ENCODE measurements around the gene DCAF8L2.
"Not testable (repeated sequence)": the region's sequence is repeated elsewhere in the genome, so short reads cannot be mapped to it uniquely, and the experiment has no call there.

The DCAF8L2 gene

GRCh38 chrX:27590044-27590443 is at the start of gene DCAF8L2:
Gene DCAF8L2 (plus strand): TSS chrX:27590344. CDS start chrX:27746896, 156,552 bp downstream.
- no peak for DNase-seq

- DNase-seq = not testable (repeated sequence)
These were observed 49.0 kb upstream of the DCAF8L2 start for GRCh38 chrX:27541161-27541560.

- DNase-seq = no peak
These were observed 41.5 kb upstream of the DCAF8L2 start for GRCh38 chrX:27548624-27549023.

- DNase-seq = no peak
These were observed 40.5 kb upstream of the DCAF8L2 start for GRCh38 chrX:27549688-27550087.

- peak; percentile 8 for DNase-seq
These were observed 34.6 kb upstream of the DCAF8L2 start for GRCh38 chrX:27555514-27555913.

- DNase-seq = no peak
These were observed 24.2 kb upstream of the DCAF8L2 start for GRCh38 chrX:27565992-27566391.

- no peak for DNase-seq
These were observed 19.0 kb upstream of the DCAF8L2 start for GRCh38 chrX:27571164-27571563.

- DNase-seq = no peak
These were observed 14.6 kb upstream of the DCAF8L2 start for GRCh38 chrX:27575565-27575964.

GRCh38 chrX:27583976-27584375 is 6.2 kb upstream of the DCAF8L2 start:
- DNase-seq = no peak

- DNase-seq = no peak
These were observed 1.8 kb downstream of the DCAF8L2 start for GRCh38 chrX:27591938-27592337.

- DNase-seq = no peak
These were observed 7.4 kb downstream of the DCAF8L2 start for GRCh38 chrX:27597508-27597907.

GRCh38 chrX:27598312-27598711 is 8.2 kb downstream of the DCAF8L2 start:
- DNase-seq = no peak

GRCh38 chrX:27599928-27600327 is 9.8 kb downstream of the DCAF8L2 start:
- DNase-seq = no peak

GRCh38 chrX:27600686-27601085 is 10.5 kb downstream of the DCAF8L2 start:
- DNase-seq = no peak

- no peak for DNase-seq
These were observed 18.5 kb downstream of the DCAF8L2 start for GRCh38 chrX:27608671-27609070.

- no peak for DNase-seq
These were observed 29.3 kb downstream of the DCAF8L2 start for GRCh38 chrX:27619459-27619858.

GRCh38 chrX:27619975-27620374 is 29.8 kb downstream of the DCAF8L2 start:
- DNase-seq = no peak

GRCh38 chrX:27622883-27623282 is 32.7 kb downstream of the DCAF8L2 start:
- no peak for DNase-seq

- DNase-seq = no peak
These were observed 35.9 kb downstream of the DCAF8L2 start for GRCh38 chrX:27626066-27626465.

GRCh38 chrX:27633328-27633727 is 43.2 kb downstream of the DCAF8L2 start:
- no peak for DNase-seq

GRCh38 chrX:27656581-27656980 is 66.4 kb downstream of the DCAF8L2 start:
- no peak for DNase-seq

- no peak for DNase-seq
These were observed 70.7 kb downstream of the DCAF8L2 start for GRCh38 chrX:27660878-27661277.

- DNase-seq = no peak
These were observed 81.1 kb downstream of the DCAF8L2 start for GRCh38 chrX:27671234-27671633.

GRCh38 chrX:27674491-27674890 is 84.3 kb downstream of the DCAF8L2 start:
- no peak for DNase-seq

- DNase-seq = no peak
These were observed 85.3 kb downstream of the DCAF8L2 start for GRCh38 chrX:27675493-27675892.

- DNase-seq = no peak
These were observed 89.1 kb downstream of the DCAF8L2 start for GRCh38 chrX:27679281-27679680.

Measured in COR-L47 (cell line).